Measurements from ENCODE around the gene FBXW2.

The FBXW2 gene

GRCh38 chr9:120714088-120714845 is 78.9 kb downstream of the FBXW2 start, which contains the start of gene MEGF9:
Gene MEGF9, minus strand, starts transcription at chr9:120714470. Its CDS starts 112 bp downstream, at chr9:120714358.
- DNase-seq: peak; percentile 98

- DNase-seq: peak; percentile 43
Observed at GRCh38 chr9:120713257-120714087, 79.7 kb downstream of the FBXW2 start.

GRCh38 chr9:120712539-120713031 is 80.6 kb downstream of the FBXW2 start:
- DNase-seq: no peak

- DNase-seq: no peak
Observed at GRCh38 chr9:120711841-120712538, 81.2 kb downstream of the FBXW2 start.

GRCh38 chr9:120711354-120711753 is 81.9 kb downstream of the FBXW2 start:
- DNase-seq: no peak

- no peak for DNase-seq
Observed at GRCh38 chr9:120710110-120710981, 82.9 kb downstream of the FBXW2 start.

- no peak for DNase-seq
Observed at GRCh38 chr9:120708526-120709224, 84.5 kb downstream of the FBXW2 start.

GRCh38 chr9:120707170-120707569 is 86.0 kb downstream of the FBXW2 start:
- DNase-seq: no peak
